Transverse colon (tissue), 4 donors: ENCODE measurements around the gene CCT8.
"Not testable (repeated sequence)": the region's sequence is repeated elsewhere in the genome, so short reads cannot be mapped to it uniquely, and the experiment has no call there.

Experiments used
- CTCF ChIP-seq, 5 experiments: fragments of 200-600 bp in 3 of 5; fragments of 450-650 bp in 2 of 5; sonication (generic) in 3 of 5; IDR thresholded peaks; 1 replicate in 2 of 5; 2 replicates in 3 of 5; pipeline ENCODE4 v1.5.1; 2016 to 2017; ENCODE audit warnings: antibody characterized with exemption in 5 of 5, inconsistent platforms in 3 of 5, mild to moderate bottlenecking in 2 of 5, moderate library complexity in 1 of 5
- EP300 ChIP-seq: sonication (generic); formaldehyde crosslinking; IDR thresholded peaks from one replicate; pipeline ENCODE4 v1.6.1; 2017; ENCODE audit warnings: antibody characterized with exemption, low read depth
- POLR2A ChIP-seq: fragments of 450-650 bp; IDR thresholded peaks from one replicate; pipeline ENCODE4 v1.6.1; 2016; ENCODE audit warnings: antibody characterized with exemption, mild to moderate bottlenecking, moderate library complexity
- POLR2AphosphoS5 ChIP-seq, 3 donors: sonication (generic); formaldehyde crosslinking; IDR thresholded peaks; one replicate each; pipeline ENCODE4 v1.6.1; 2016; ENCODE audit warnings: antibody characterized with exemption in 3 of 3

- not testable (repeated sequence) for TF ChIP-seq CTCF (IDR thresholded peaks at IDR 0.05); POLR2A; POLR2AphosphoS5 (IDR thresholded peaks at IDR 0.05); EP300
Observed at GRCh38 chr21:29011236-29011635, 62.2 kb downstream of the CCT8 start.
